Measurements from ENCODE around the gene NOL6. TPM values are rescaled to one million over a fixed set of nuclear protein-coding genes. Genes with fewer than 3 reads are reported as not detected.
"Not testable (repeated sequence)": the region's sequence is repeated elsewhere in the genome, so short reads cannot be mapped to it uniquely, and the experiment has no call there.

The NOL6 gene
- polyA plus RNA-seq, result 18.9 TPM

- peaks cover 9 to 14% (median 11%) of the 10 kb centered on the region in 3 donors for H3K4me1 Mint-ChIP-seq
- peak within 1 kb of the TSS; percentile 93 to 100 (median 98) for H3K4me3 Mint-ChIP-seq
- H3K9me3 Mint-ChIP-seq, result no peaks in the 10 kb centered on the region
These were observed at the start of gene NOL6 for GRCh38 chr9:33473643-33474352. Gene NOL6, minus strand, starts transcription at chr9:33473924. Its CDS starts 82 bp downstream, at chr9:33473842.

GRCh38 chr9:33521861-33522260, 48.1 kb upstream of the NOL6 start:
- not testable (repeated sequence) for H3K27ac Mint-ChIP-seq, H3K9me3 Mint-ChIP-seq, H3K4me1 Mint-ChIP-seq, H3K4me3 Mint-ChIP-seq, H3K36me3 Mint-ChIP-seq
- peaks cover 29% of the 10 kb centered on the region for H3K27me3 Mint-ChIP-seq

More at GRCh38 chr9:33473643-33474352, at the start of gene NOL6:
- Mint-ChIP-seq H3K36me3 (peaks cover 11% of the 10 kb centered on the region), H3K27ac (peak within 1 kb of the TSS; percentile 51 to 97 (median 80)), H3K27me3 (no peaks in the 10 kb centered on the region)

- peaks cover 12% of the 10 kb centered on the region for H3K27me3 Mint-ChIP-seq
- H3K4me3 Mint-ChIP-seq, H3K27ac Mint-ChIP-seq, H3K4me1 Mint-ChIP-seq, H3K9me3 Mint-ChIP-seq, H3K36me3 Mint-ChIP-seq: not testable (repeated sequence)
These were observed 44.3 kb upstream of the NOL6 start for GRCh38 chr9:33517934-33518577.

GRCh38 chr9:33517373-33517772, 43.6 kb upstream of the NOL6 start:
- H3K27me3 Mint-ChIP-seq, result peaks cover 12% of the 10 kb centered on the region
- no peak overlapping the region for H3K4me3 Mint-ChIP-seq
- H3K4me1 Mint-ChIP-seq, result peaks cover 0 to 1% (median 0%) of the 10 kb centered on the region in 3 donors
- H3K36me3 Mint-ChIP-seq, result no peaks in the 10 kb centered on the region
- no peak overlapping the region for H3K27ac Mint-ChIP-seq
- no peaks in the 10 kb centered on the region for H3K9me3 Mint-ChIP-seq

GRCh38 chr9:33516397-33516796, 42.7 kb upstream of the NOL6 start:
- not testable (repeated sequence) for H3K9me3 Mint-ChIP-seq, H3K4me1 Mint-ChIP-seq, H3K36me3 Mint-ChIP-seq, H3K27ac Mint-ChIP-seq, H3K4me3 Mint-ChIP-seq, H3K27me3 Mint-ChIP-seq

GRCh38 chr9:33515342-33515995, 41.7 kb upstream of the NOL6 start:
- H3K36me3 Mint-ChIP-seq, H3K27ac Mint-ChIP-seq, H3K4me1 Mint-ChIP-seq, H3K27me3 Mint-ChIP-seq, H3K4me3 Mint-ChIP-seq, H3K9me3 Mint-ChIP-seq: not testable (repeated sequence)

GRCh38 chr9:33512535-33512934, 38.8 kb upstream of the NOL6 start:
- H3K27ac Mint-ChIP-seq, H3K27me3 Mint-ChIP-seq, H3K36me3 Mint-ChIP-seq, H3K4me3 Mint-ChIP-seq, H3K9me3 Mint-ChIP-seq, H3K4me1 Mint-ChIP-seq: not testable (repeated sequence)

GRCh38 chr9:33511184-33511517, 37.4 kb upstream of the NOL6 start:
- H3K27me3 Mint-ChIP-seq, H3K36me3 Mint-ChIP-seq, H3K4me1 Mint-ChIP-seq, H3K9me3 Mint-ChIP-seq: not testable (repeated sequence)
- Mint-ChIP-seq H3K4me3 (peak overlapping the region; percentile 88 to 96 (median 94)), H3K27ac (peak overlapping the region in 1 of 3 donors; percentile 96)

GRCh38 chr9:33510262-33511183, 36.8 kb upstream of the NOL6 start:
- Mint-ChIP-seq H3K27me3 (peaks cover 2% of the 10 kb centered on the region), H3K4me1 (peaks cover 0 to 4% (median 2%) of the 10 kb centered on the region in 3 donors), H3K9me3 (no peaks in the 10 kb centered on the region), H3K4me3 (peak overlapping the region; percentile 88 to 96 (median 94)), H3K36me3 (no peaks in the 10 kb centered on the region), H3K27ac (peak overlapping the region in 1 of 3 donors; percentile 96)

- no peak overlapping the region for H3K4me3 Mint-ChIP-seq
- H3K4me1 Mint-ChIP-seq, result peaks cover 0 to 4% (median 2%) of the 10 kb centered on the region in 3 donors
- H3K9me3 Mint-ChIP-seq, result no peaks in the 10 kb centered on the region
- no peaks in the 10 kb centered on the region for H3K36me3 Mint-ChIP-seq
- H3K27ac Mint-ChIP-seq, result no peak overlapping the region
- H3K27me3 Mint-ChIP-seq, result peaks cover 2% of the 10 kb centered on the region
These were observed 33.1 kb upstream of the NOL6 start for GRCh38 chr9:33506626-33507370.

GRCh38 chr9:33498387-33498786, 24.7 kb upstream of the NOL6 start:
- no peak overlapping the region for H3K27ac Mint-ChIP-seq
- peaks cover 0 to 2% (median 0%) of the 10 kb centered on the region in 3 donors for H3K4me1 Mint-ChIP-seq
- H3K9me3 Mint-ChIP-seq, result no peaks in the 10 kb centered on the region
- no peaks in the 10 kb centered on the region for H3K36me3 Mint-ChIP-seq
- H3K4me3 Mint-ChIP-seq, result no peak overlapping the region
- no peaks in the 10 kb centered on the region for H3K27me3 Mint-ChIP-seq

GRCh38 chr9:33493819-33494218, 20.1 kb upstream of the NOL6 start:
- H3K27ac Mint-ChIP-seq, H3K4me1 Mint-ChIP-seq, H3K9me3 Mint-ChIP-seq, H3K4me3 Mint-ChIP-seq, H3K36me3 Mint-ChIP-seq, H3K27me3 Mint-ChIP-seq: not testable (repeated sequence)

- no peaks in the 10 kb centered on the region for H3K36me3 Mint-ChIP-seq
- no peak overlapping the region for H3K4me3 Mint-ChIP-seq
- H3K27ac Mint-ChIP-seq, result no peak overlapping the region
- no peaks in the 10 kb centered on the region for H3K27me3 Mint-ChIP-seq
- H3K4me1 Mint-ChIP-seq, result no peaks in the 10 kb centered on the region
- H3K9me3 Mint-ChIP-seq, result no peaks in the 10 kb centered on the region
These were observed 15.3 kb upstream of the NOL6 start for GRCh38 chr9:33489066-33489465.

- not testable (repeated sequence) for H3K9me3 Mint-ChIP-seq, H3K4me3 Mint-ChIP-seq, H3K27me3 Mint-ChIP-seq, H3K36me3 Mint-ChIP-seq, H3K4me1 Mint-ChIP-seq, H3K27ac Mint-ChIP-seq
These were observed 11.6 kb upstream of the NOL6 start for GRCh38 chr9:33485312-33485711.
